GM21737 (cell line): ENCODE data around the gene ERVH48-1.
"Not testable (repeated sequence)": the region's sequence is repeated elsewhere in the genome, so short reads cannot be mapped to it uniquely, and the experiment has no call there.

Experiments
- ATAC-seq: cut with Tn5 transposase; IDR thresholded peaks from one replicate; pipeline ENCODE4 v1.9.1; 2021; ENCODE audit warnings: mild to moderate bottlenecking, moderate library complexity; ENCODE audit not compliant: unreplicated experiment

ERVH48-1 gene

GRCh38 chr21:42939582-42940413, 14.4 kb upstream of the ERVH48-1 start:
- no peak for ATAC-seq

GRCh38 chr21:42938606-42938995, 13.2 kb upstream of the ERVH48-1 start:
- not testable (repeated sequence) for ATAC-seq

GRCh38 chr21:42937960-42938605, 12.7 kb upstream of the ERVH48-1 start:
- no peak for ATAC-seq

DNA sequence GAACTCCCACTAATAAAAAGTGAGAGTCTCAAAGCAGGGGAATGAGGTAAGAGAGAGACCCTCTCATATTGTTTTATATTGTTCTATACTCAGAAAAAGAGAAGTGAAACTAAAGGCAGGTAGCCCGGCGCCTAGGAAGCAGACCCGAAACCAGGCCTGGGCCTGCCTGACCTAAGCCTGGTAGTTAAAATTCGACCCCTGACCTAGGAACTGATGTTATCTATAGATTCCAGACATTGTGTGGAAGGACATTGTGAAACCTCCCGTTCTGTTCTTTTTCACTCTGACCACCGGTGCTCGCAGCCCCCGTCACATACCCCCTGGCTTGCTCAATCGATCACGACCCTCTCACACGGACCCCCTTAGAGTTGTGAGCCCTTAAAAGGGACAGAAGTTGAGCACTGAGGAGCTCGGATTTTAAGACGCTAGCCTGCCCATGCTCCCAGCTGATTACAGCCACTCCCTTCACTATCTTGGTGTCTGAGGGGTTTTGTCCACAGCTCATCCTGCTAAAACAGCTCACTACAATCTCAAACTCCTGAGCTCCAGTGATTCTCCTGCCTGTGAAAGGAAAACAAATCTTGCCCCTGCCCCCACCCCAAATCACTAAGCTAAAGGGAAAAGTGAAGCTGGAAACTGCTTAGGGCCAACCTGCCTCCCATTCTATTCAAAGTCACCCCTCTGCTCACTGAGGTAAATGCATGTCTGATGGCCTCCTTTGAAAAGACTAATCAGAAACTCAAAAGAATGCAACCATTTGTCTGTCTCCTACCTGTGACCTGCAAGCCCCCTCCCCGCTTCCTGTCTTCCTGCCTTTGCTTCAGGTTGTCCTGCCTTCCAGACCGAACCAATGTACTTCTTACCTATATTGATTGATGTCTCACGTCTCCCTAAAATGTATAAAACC, 11.9 kb upstream of the ERVH48-1 start:
- not testable (repeated sequence) for ATAC-seq

GRCh38 chr21:42936360-42936759, 10.9 kb upstream of the ERVH48-1 start:
- not testable (repeated sequence) for ATAC-seq

GRCh38 chr21:42933973-42934372, 8.5 kb upstream of the ERVH48-1 start:
- not testable (repeated sequence) for ATAC-seq

DNA sequence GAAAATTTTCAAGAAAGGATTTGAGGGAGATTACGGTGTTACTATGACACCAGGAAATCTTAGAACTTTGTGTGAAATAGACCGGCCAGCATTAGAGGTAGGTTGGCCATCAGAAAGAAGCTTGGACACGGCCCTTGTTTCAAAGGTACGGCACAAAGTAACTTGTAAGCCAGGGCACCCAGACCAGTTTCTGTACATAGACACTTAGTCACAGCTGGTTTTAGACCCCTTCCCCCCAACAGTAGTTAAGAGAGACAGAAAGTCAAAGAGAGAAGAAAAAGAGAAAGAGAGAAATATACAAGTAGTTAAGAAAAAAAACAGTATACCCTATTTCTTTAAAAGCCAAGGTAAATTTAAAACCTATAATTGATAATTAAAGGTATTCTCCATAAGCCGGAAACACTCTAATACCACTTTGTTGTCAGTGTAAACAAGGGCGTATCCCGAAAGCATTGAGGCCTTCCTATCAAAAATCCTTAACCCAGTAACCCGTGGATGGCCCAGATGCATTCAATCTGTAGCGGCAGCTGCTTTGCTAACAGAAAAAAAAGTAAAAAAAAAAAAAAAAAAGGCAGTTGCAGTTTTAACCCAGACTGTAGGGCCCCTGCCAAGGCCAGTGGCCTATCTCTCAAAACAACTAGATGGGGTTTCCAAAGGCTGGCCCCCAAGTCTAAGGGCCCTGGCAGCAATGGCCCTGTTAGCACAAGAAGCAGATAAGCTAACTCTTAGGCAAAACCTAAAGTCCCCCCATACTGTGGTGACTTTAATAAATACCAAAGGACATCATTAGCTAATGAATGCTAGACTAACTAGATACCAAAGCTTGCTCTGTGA, 7.9 kb upstream of the ERVH48-1 start:
- not testable (repeated sequence) for ATAC-seq

DNA sequence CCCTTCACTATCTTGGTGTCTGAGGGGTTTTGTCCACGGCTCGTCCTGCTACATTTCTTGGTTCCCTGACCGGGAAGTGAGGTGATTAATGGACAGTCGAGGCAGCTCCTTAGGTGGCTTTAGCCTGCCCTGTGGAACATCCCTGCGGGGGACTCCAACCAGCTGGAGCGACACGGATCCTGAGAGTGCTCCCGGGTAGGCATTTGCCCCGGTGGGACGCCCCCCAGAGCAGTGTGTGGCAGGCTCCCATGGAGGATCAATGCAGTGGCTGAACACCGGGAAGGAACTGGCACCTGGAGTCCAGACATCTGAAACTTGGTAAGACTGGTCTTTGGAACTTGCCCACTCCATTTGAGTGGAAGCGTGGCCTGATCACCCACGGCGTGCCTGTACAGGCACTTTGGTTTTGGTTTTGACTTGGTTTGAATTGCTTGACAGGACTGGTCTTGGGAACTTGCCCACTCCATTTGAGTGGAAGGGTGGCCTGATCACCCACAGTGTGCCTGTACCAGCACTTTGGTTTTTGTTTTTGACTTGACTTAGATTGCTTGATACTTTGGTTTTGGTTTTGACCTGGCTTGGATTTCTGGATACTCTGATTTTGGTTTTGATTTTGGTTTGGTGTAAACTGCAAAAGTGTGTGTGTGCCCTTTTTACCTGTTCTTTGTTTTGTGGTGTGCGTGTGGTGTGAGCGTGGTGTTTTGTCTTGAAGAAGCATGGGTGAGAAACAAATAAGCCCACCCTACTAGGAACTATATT, 7.1 kb upstream of the ERVH48-1 start:
- ATAC-seq: not testable (repeated sequence)

- no peak for ATAC-seq
These were observed 6.3 kb upstream of the ERVH48-1 start for GRCh38 chr21:42931560-42932235.

- no peak for ATAC-seq
These were observed 4.5 kb upstream of the ERVH48-1 start for GRCh38 chr21:42929969-42930368.

DNA sequence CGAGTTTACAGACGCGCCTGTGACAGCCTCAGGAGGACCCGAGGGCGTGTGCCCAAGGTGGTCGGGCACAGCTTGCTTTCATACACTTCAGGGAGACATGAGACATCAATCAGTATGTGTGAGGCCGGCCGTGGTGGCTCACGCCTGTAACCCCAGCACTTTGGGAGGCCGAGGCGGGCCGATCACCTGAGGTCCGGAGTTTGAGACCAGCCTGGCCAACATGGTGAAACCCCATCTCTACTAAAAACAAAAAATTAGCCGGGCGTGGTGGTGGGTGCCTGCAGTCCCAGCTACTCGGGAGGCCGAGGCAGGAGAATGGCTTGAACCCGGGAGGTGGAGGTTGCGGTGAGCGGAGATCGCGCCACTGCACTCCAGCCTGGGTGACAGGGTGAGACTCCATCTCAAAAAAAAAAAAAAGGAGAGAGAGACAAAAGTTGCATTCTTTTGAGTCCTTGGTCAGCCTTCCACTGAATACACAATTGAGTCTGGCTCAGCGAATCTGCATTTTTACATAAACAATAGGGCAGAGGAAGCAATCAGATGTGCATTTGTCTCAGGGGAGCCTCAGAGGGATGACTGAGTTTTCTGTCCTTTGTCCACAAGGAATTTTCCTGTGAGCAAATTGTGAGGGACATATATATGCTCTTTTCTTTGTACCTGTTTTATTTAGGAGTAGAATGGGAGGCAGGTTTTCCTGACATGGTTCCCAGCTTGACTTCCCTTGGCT, 2.2 kb upstream of the ERVH48-1 start:
- ATAC-seq: not testable (repeated sequence)

GRCh38 chr21:42924433-42924751, 1.0 kb downstream of the ERVH48-1 start:
- ATAC-seq: no peak

DNA sequence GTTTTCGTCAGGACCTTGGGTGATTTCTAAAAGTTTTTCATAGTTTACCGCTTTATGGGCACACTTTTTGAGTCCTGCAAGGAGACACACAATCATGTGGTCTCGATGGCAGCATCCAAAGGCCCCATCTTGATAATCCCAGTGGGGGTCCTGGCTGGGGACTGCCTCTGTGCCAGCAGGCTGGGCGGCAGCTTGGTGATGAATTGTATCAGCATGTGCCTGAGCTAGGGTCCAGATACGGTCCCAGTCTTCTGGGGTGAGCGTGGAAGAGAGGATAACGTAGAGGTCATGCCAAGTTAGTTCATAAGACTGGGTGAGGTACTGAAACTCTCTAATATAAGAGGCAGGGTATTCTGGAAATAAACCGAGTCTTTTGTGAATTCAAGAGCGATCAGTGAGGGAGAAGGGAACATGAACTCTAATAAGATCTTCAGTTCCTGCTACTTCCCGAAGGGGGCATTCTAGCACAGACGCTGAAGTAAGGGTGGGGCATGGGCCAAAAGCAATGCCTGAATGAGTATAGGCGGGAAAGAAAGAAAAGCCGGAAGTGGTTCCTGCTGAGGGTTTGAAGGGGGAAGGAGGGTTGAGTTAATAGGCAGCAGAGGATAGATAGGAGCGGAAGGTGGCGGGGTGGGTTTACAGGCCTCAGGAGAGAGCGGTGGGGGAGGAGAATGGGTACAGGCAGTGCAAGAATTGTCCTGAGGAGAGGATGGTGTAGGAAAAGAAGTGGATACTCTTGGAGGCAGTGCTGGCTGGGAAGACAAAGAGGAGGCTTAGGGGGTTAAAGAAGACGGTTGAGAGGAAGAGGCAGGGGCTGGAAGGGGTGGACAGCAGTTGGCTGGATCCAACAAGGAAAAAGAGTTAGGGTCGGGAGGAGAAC, 1.6 kb downstream of the ERVH48-1 start:
- ATAC-seq: peak; percentile 85

DNA sequence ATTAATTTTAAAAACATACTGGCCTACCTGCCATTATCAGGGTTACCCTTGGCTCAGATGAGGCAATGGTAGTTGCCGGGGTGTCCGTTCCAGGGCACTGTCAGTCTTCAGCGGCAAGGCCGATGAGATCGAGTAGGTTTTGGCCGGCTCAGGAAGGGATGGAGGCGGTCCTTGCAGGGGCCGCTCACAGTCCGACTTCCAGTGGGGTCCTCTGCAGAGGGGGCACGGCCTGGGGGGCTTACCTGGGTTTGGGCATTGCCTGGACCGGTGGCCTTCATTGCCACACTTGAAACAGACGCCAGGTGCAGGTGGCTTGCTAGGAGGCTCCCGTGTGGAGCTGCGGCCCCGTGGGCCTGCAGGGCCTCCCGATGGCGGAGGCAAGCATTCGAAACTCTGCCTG, 2.5 kb downstream of the ERVH48-1 start:
- ATAC-seq: no peak

GRCh38 chr21:42921927-42922326, 3.5 kb downstream of the ERVH48-1 start:
- no peak for ATAC-seq

DNA sequence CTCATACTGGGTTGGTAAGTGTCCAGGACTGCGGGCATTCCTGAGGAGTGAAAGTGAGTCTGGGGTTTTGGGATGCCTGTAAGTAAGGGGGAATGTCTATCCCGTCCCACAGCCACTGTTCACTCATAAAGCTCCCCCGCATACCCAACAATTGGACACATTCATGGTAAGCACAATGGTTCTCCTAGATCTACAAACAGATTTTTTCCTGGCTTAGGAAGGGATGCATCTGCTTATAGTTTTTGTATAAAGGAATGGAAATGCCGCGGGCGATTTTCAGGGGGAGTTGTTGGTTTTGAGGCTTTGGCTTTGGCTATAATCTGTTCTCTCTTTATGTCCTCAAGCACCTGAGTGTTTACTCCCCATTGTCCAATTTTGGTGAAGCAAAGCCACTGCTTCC, 7.1 kb downstream of the ERVH48-1 start:
- ATAC-seq: no peak

GRCh38 chr21:42913476-42913875, 12.0 kb downstream of the ERVH48-1 start:
- ATAC-seq: no peak

DNA sequence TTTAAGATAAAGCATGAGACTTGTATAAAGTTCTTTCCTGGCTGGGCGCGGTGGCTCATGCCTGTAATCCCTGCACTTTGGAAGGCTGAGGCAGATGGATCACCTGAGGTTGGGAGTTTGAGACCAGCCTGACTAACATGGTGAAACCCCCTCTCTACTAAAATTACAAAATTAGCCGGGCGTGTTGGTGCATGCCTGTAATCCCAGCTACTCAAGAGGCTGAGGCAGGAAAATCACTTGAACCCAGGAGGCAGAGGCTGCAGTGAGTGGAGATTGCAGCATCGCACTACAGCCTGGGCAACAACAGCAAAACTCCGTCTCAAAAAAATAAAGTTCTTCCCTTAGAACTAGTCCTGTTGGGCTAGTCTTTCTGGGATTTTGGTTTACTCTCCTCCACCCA, 13.5 kb downstream of the ERVH48-1 start:
- ATAC-seq: not testable (repeated sequence)
